ENCODE results near the gene HECW1. TPM values are rescaled to one million over a fixed set of nuclear protein-coding genes. Genes with fewer than 3 reads are reported as not detected.
"Not testable (repeated sequence)": the region's sequence is repeated elsewhere in the genome, so short reads cannot be mapped to it uniquely, and the experiment has no call there.

HECW1 gene
- total RNA-seq, 1 donor from 2014 or later: 2.6 TPM

GRCh38 chr7:43111630-43112458, 603 bp upstream of the HECW1 start:
- no peak for DNase-seq (ENCODE audit: low spot score)

- no peak for DNase-seq (ENCODE audit: low spot score)
These were observed 634 bp downstream of the HECW1 start for GRCh38 chr7:43112941-43113621.

GRCh38 chr7:43113622-43114457, 1.4 kb downstream of the HECW1 start:
- DNase-seq (ENCODE audit: low spot score): no peak

- no peak for DNase-seq (ENCODE audit: low spot score)
These were observed 2.0 kb downstream of the HECW1 start for GRCh38 chr7:43114458-43114780.

GRCh38 chr7:43116451-43116850, 4.0 kb downstream of the HECW1 start:
- no peak for DNase-seq (ENCODE audit: low spot score)

GRCh38 chr7:43117095-43117494, 4.6 kb downstream of the HECW1 start:
- DNase-seq (ENCODE audit: low spot score): no peak

- DNase-seq (ENCODE audit: low spot score): no peak
These were observed 5.4 kb downstream of the HECW1 start for GRCh38 chr7:43117861-43118260.

GRCh38 chr7:43118313-43118712, 5.9 kb downstream of the HECW1 start:
- no peak for DNase-seq (ENCODE audit: low spot score)

GRCh38 chr7:43119371-43120075, 7.1 kb downstream of the HECW1 start:
- no peak for DNase-seq (ENCODE audit: low spot score)

GRCh38 chr7:43121973-43122372, 9.5 kb downstream of the HECW1 start:
- DNase-seq (ENCODE audit: low spot score): no peak

GRCh38 chr7:43123457-43123856, 11.0 kb downstream of the HECW1 start:
- no peak for DNase-seq (ENCODE audit: low spot score)

- no peak for DNase-seq (ENCODE audit: low spot score)
These were observed 11.9 kb downstream of the HECW1 start for GRCh38 chr7:43124388-43124787.

- DNase-seq (ENCODE audit: low spot score): no peak
These were observed 17.9 kb downstream of the HECW1 start for GRCh38 chr7:43130347-43130746.

- DNase-seq (ENCODE audit: low spot score): no peak
These were observed 22.7 kb downstream of the HECW1 start for GRCh38 chr7:43135129-43135528.

GRCh38 chr7:43136064-43136463, 23.6 kb downstream of the HECW1 start:
- no peak for DNase-seq (ENCODE audit: low spot score)

- DNase-seq (ENCODE audit: low spot score): not testable (repeated sequence)
These were observed 24.8 kb downstream of the HECW1 start for GRCh38 chr7:43137121-43137744.

GRCh38 chr7:43137811-43138210, 25.4 kb downstream of the HECW1 start:
- no peak for DNase-seq (ENCODE audit: low spot score)

GRCh38 chr7:43138710-43139109, 26.3 kb downstream of the HECW1 start:
- DNase-seq (ENCODE audit: low spot score): no peak

GRCh38 chr7:43139137-43139536, 26.7 kb downstream of the HECW1 start:
- DNase-seq (ENCODE audit: low spot score): no peak

GRCh38 chr7:43140186-43140585, 27.7 kb downstream of the HECW1 start:
- DNase-seq (ENCODE audit: low spot score): no peak

- no peak for DNase-seq (ENCODE audit: low spot score)
These were observed 28.6 kb downstream of the HECW1 start for GRCh38 chr7:43141091-43141490.
